Upper lobe of left lung (tissue), 4 donors: ENCODE results near the gene HIPK1.

ENCODE experiments used
- CTCF ChIP-seq, 6 experiments: fragments of 450-650 bp in 4 of 6; fragments of 200-600 bp in 2 of 6; sonication (generic) in 2 of 6; IDR thresholded peaks; one replicate each; pipeline ENCODE4 v1.5.1; 2016 to 2019; ENCODE audit warnings: antibody characterized with exemption in 6 of 6
- POLR2AphosphoS5 ChIP-seq, 2 donors: sonication (generic); formaldehyde crosslinking; IDR thresholded peaks; one replicate each; pipeline ENCODE4 v1.5.1; 2017; ENCODE audit warnings: antibody characterized with exemption in 2 of 2

DNA sequence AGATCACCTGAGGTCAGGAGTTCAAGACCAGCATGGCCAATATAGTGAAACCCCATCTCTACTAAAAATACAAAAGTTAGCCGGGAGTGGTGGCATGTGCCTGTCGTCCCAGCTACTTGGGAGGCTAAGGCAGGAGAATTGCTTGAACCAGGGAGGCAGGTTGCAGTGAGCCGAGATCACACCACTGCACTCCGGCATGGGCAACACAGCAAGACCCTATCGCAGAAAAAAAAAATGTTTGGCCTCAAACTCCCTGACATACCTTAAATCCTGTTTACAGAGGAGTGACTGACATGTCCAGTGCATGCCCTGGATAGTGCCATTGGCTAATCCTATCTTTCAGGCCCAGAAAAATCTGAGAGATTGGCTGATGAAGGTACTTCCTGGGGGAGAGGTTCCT lies 12.2 kb upstream of the HIPK1 start:
- TF ChIP-seq CTCF (IDR thresholded peaks at IDR 0.05) (no peak), POLR2AphosphoS5 (IDR thresholded peaks at IDR 0.05) (no peak)
